ENCODE data around the gene ANKMY1.

Gene ANKMY1

GRCh38 chr2:240455647-240456446 lies 101.9 kb downstream of the ANKMY1 start:
- intact Hi-C loops (cut with DNase I), result no loop called here
- peak in 4 of 10 donors; percentile 14 to 89 (median 84) for DNase-seq

- peak in 3 of 10 donors; percentile 5 to 69 (median 56) for DNase-seq
- intact Hi-C loops (cut with DNase I), result no loop called here
These were observed 102.5 kb downstream of the ANKMY1 start for GRCh38 chr2:240455272-240455646.

GRCh38 chr2:240454106-240454901 lies 103.5 kb downstream of the ANKMY1 start:
- DNase-seq, result peak in 5 of 10 donors; percentile 43 to 95 (median 88)
- intact Hi-C loops (cut with DNase I), result no loop called here

- intact Hi-C loops (cut with DNase I), result no loop called here
These were observed 104.2 kb downstream of the ANKMY1 start for GRCh38 chr2:240453461-240454105.

GRCh38 chr2:240452462-240453256 lies 105.1 kb downstream of the ANKMY1 start:
- DNase-seq, result peak; percentile 60 to 97 (median 75)
- intact Hi-C loops (cut with DNase I), result no loop called here

More at GRCh38 chr2:240453461-240454105, 104.2 kb downstream of the ANKMY1 start:
- peak in 7 of 10 donors; percentile 2 to 83 (median 24) for DNase-seq

GRCh38 chr2:240451791-240452461 lies 105.9 kb downstream of the ANKMY1 start:
- intact Hi-C loops (cut with DNase I), result no loop called here
- peak in 5 of 10 donors; percentile 5 to 86 (median 71) for DNase-seq

GRCh38 chr2:240451108-240451611 lies 106.6 kb downstream of the ANKMY1 start:
- DNase-seq, result peak in 8 of 10 donors; percentile 51 to 95 (median 70)
- intact Hi-C loops (cut with DNase I), result no loop called here

GRCh38 chr2:240450532-240451107 lies 107.2 kb downstream of the ANKMY1 start:
- DNase-seq, result peak in 4 of 10 donors; percentile 6 to 80 (median 72)

GRCh38 chr2:240449764-240450531 lies 107.8 kb downstream of the ANKMY1 start:
- intact Hi-C loops (cut with DNase I), result no loop called here
- DNase-seq, result peak in 4 of 10 donors; percentile 5 to 81 (median 54)

More at GRCh38 chr2:240450532-240451107, 107.2 kb downstream of the ANKMY1 start:
- intact Hi-C loops (cut with DNase I), result no loop called here

GRCh38 chr2:240448387-240449274 lies 109.2 kb downstream of the ANKMY1 start:
- DNase-seq, result no peak
- intact Hi-C loops (cut with DNase I), result no loop called here

- no peak for DNase-seq
- intact Hi-C loops (cut with DNase I), result no loop called here
These were observed 109.9 kb downstream of the ANKMY1 start for GRCh38 chr2:240447934-240448333.

- intact Hi-C loops (cut with DNase I), result no loop called here
- no peak for DNase-seq
These were observed 110.5 kb downstream of the ANKMY1 start for GRCh38 chr2:240447331-240447730.

GRCh38 chr2:240446664-240447175 lies 111.1 kb downstream of the ANKMY1 start:
- intact Hi-C loops (cut with DNase I), result no loop called here
- DNase-seq, result peak in 2 of 10 donors; percentile 60 to 63

- intact Hi-C loops (cut with DNase I), result no loop called here
- peak in 2 of 10 donors; percentile 55 to 75 for DNase-seq
These were observed 111.7 kb downstream of the ANKMY1 start for GRCh38 chr2:240445961-240446663.

- intact Hi-C loops (cut with DNase I), result no loop called here
- DNase-seq, result peak in 1 of 10 donors; percentile 16
These were observed 113.3 kb downstream of the ANKMY1 start for GRCh38 chr2:240444464-240444863.

GRCh38 chr2:240443891-240444301 lies 113.9 kb downstream of the ANKMY1 start:
- intact Hi-C loops (cut with DNase I), result no loop called here
- DNase-seq, result peak in 2 of 10 donors; percentile 74 to 83
